ENCODE data around the gene ESF1. TPM values are rescaled to one million over a fixed set of nuclear protein-coding genes. Genes with fewer than 3 reads are reported as not detected.

ESF1 gene
- total and polyA plus RNA-seq, 4 donors, result 7.9 to 14.6 (median 10.4) TPM

DNA sequence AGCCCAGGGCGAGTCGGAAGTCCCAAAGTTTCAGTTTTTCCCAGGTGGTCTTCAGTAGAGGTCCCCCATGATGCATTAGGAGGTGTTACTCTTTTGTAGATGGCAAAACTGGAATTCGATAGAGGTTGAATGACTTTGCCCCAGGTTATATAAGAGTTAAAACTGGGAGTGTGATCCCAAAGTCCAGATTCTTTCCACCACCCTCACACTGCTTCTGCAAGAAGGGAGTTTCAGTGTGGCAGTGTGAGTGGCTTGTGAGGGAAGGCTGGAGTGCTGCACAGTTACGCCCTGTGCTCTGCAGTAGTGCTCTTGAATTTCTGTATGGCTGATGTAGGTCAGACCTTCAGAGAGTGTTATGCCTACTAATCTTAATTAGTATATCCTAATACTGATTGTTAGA is 30.0 kb upstream of the ESF1 start:
- 95 to 97% methylated on average over 4 of the region's 4 CpGs for WGBS, 2 donors
- TF ChIP-seq, protein P1, sequence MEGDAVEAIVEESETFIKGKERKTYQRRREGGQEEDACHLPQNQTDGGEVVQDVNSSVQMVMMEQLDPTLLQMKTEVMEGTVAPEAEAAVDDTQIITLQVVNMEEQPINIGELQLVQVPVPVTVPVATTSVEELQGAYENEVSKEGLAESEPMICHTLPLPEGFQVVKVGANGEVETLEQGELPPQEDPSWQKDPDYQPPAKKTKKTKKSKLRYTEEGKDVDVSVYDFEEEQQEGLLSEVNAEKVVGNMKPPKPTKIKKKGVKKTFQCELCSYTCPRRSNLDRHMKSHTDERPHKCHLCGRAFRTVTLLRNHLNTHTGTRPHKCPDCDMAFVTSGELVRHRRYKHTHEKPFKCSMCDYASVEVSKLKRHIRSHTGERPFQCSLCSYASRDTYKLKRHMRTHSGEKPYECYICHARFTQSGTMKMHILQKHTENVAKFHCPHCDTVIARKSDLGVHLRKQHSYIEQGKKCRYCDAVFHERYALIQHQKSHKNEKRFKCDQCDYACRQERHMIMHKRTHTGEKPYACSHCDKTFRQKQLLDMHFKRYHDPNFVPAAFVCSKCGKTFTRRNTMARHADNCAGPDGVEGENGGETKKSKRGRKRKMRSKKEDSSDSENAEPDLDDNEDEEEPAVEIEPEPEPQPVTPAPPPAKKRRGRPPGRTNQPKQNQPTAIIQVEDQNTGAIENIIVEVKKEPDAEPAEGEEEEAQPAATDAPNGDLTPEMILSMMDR (IDR thresholded peaks at IDR 0.05; ENCODE audit: control extremely low read depth, extremely low read depth), result no peak
- ATAC-seq (ENCODE audit: insufficient read depth, low FRiP score), result no peak
- no peak for DNase-seq
- no peaks in the 10 kb centered on the region for H3K4me1 ChIP-seq (ENCODE audit: control insufficient read depth in 5 of 5, insufficient read depth in 5 of 5, low read length in 5 of 5)
- H3K27ac ChIP-seq (ENCODE audit: low read depth in 1 of 2, low read length in 1 of 2), result no peak overlapping the region
- H3K36me3 ChIP-seq (ENCODE audit: control insufficient read depth in 4 of 4, insufficient read depth in 4 of 4, low read length in 4 of 4), result peaks cover 33 to 59% (median 35%) of the 10 kb centered on the region in 4 donors
- no peaks in the 10 kb centered on the region for H3K27me3 ChIP-seq (ENCODE audit: control insufficient read depth in 3 of 3, insufficient read depth in 3 of 3, low read length in 2 of 3)
- H3K9me3 ChIP-seq (ENCODE audit: control insufficient read depth in 4 of 4, insufficient read depth in 3 of 4, low read length in 3 of 4), result no peaks in the 10 kb centered on the region
- H3K9ac ChIP-seq (ENCODE audit: insufficient read depth in 1 of 2, low read length in 2 of 2), result no peak overlapping the region
- no peak overlapping the region for H3K4me3 ChIP-seq

DNA sequence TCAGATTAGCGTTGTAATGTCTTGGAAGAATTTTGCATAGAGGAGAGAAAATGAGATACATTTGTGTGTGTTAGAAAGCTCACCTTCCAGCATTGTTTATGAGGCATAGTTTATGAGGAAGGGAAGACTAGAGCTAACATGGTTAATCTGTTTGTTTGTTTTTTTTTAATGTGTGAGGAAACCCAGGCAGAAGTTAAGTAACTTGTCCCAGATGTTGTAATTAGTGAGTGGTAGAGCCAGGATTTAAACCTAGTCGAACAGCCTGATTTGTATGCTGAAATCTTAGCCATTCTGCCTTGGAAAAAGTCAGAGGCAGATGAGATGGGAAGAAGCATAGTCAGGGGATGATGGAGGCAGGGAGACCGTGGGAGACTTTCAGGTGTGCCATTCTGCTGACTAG is 29.2 kb upstream of the ESF1 start:
- no peak overlapping the region for H3K27ac ChIP-seq (ENCODE audit: low read depth in 1 of 2, low read length in 1 of 2)
- H3K4me1 ChIP-seq (ENCODE audit: control insufficient read depth in 5 of 5, insufficient read depth in 5 of 5, low read length in 5 of 5), result peaks cover 0 to 3% (median 0%) of the 10 kb centered on the region in 5 donors
- WGBS, 2 donors, result 55 to 62% methylated on average over 3 of the region's 3 CpGs
- ATAC-seq (ENCODE audit: insufficient read depth, low FRiP score) (no peak), DNase-seq (no peak)
- H3K9ac ChIP-seq (ENCODE audit: insufficient read depth in 1 of 2, low read length in 2 of 2), result no peak overlapping the region
- H3K9me3 ChIP-seq (ENCODE audit: control insufficient read depth in 4 of 4, insufficient read depth in 3 of 4, low read length in 3 of 4), result no peaks in the 10 kb centered on the region
- no peaks in the 10 kb centered on the region for H3K27me3 ChIP-seq (ENCODE audit: control insufficient read depth in 3 of 3, insufficient read depth in 3 of 3, low read length in 2 of 3)
- no peak overlapping the region for H3K4me3 ChIP-seq
- peaks cover 39 to 66% (median 40%) of the 10 kb centered on the region in 4 donors for H3K36me3 ChIP-seq (ENCODE audit: control insufficient read depth in 4 of 4, insufficient read depth in 4 of 4, low read length in 4 of 4)
- TF ChIP-seq, protein P1 (IDR thresholded peaks at IDR 0.05; ENCODE audit: control extremely low read depth, extremely low read depth), result no peak

DNA sequence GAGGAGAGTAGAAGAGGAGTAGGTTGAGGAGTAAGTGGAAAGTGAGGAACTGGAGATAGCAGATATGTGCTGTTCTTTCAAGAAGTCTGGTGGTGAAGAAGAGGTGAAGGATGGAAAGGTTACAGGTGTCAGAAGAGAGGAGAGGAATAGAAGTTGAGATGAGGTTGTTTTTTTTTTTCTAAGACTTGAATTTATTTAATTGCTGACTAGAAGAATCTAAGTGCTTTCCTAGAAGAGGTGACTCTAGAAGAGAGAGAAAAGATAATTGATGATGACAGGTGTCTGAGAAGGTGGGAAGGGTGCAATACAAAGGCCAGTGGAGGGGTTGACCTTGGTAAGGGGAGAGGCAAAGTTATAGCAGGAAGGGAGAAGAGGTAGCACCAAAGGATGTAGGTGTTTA is 25.7 kb upstream of the ESF1 start:
- TF ChIP-seq, protein P1 (IDR thresholded peaks at IDR 0.05; ENCODE audit: control extremely low read depth, extremely low read depth), result no peak
- H3K36me3 ChIP-seq (ENCODE audit: control insufficient read depth in 4 of 4, insufficient read depth in 4 of 4, low read length in 4 of 4), result peaks cover 28 to 52% (median 34%) of the 10 kb centered on the region in 4 donors
- ATAC-seq (ENCODE audit: insufficient read depth, low FRiP score) (no peak), DNase-seq (no peak)
- no peaks in the 10 kb centered on the region for H3K9me3 ChIP-seq (ENCODE audit: control insufficient read depth in 4 of 4, insufficient read depth in 3 of 4, low read length in 3 of 4)
- no peak overlapping the region for H3K9ac ChIP-seq (ENCODE audit: insufficient read depth in 1 of 2, low read length in 2 of 2)
- H3K4me1 ChIP-seq (ENCODE audit: control insufficient read depth in 5 of 5, insufficient read depth in 5 of 5, low read length in 5 of 5), result peaks cover 0 to 4% (median 0%) of the 10 kb centered on the region in 5 donors
- no peak overlapping the region for H3K4me3 ChIP-seq
- H3K27ac ChIP-seq (ENCODE audit: low read depth in 1 of 2, low read length in 1 of 2), result no peak overlapping the region
- no peaks in the 10 kb centered on the region for H3K27me3 ChIP-seq (ENCODE audit: control insufficient read depth in 3 of 3, insufficient read depth in 3 of 3, low read length in 2 of 3)

DNA sequence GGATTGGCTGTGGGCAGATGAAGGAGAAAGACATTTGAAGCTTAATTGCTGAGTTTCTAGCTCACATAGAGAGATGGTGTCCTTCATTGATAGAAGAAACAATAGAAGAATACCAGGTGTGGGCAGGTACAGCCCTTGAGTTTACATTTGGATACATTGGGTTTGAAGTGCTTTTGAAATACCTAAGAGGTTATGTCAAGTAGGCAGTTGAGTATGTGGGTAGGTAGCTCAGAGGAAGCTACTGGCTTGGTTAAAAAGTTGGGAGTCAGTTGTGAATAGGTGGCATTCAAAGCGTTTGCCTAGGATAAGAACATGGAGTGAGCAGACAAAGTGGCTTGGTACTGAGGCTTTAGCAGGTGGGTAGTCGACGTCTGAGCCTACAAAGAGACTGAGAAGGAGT is 25.1 kb upstream of the ESF1 start:
- no peak for ATAC-seq (ENCODE audit: insufficient read depth, low FRiP score)
- TF ChIP-seq, protein P1 (IDR thresholded peaks at IDR 0.05; ENCODE audit: control extremely low read depth, extremely low read depth), result no peak

More for the DNA sequence above, 25.1 kb upstream of the ESF1 start:
- Histone ChIP-seq H3K27me3 (ENCODE audit: control insufficient read depth in 3 of 3, insufficient read depth in 3 of 3, low read length in 2 of 3) (no peaks in the 10 kb centered on the region), H3K9ac (ENCODE audit: insufficient read depth in 1 of 2, low read length in 2 of 2) (no peak overlapping the region), H3K9me3 (ENCODE audit: control insufficient read depth in 4 of 4, insufficient read depth in 3 of 4, low read length in 3 of 4) (no peaks in the 10 kb centered on the region), H3K4me1 (ENCODE audit: control insufficient read depth in 5 of 5, insufficient read depth in 5 of 5, low read length in 5 of 5) (peaks cover 0 to 4% (median 0%) of the 10 kb centered on the region in 5 donors), H3K36me3 (ENCODE audit: control insufficient read depth in 4 of 4, insufficient read depth in 4 of 4, low read length in 4 of 4) (peaks cover 28 to 52% (median 34%) of the 10 kb centered on the region in 4 donors), H3K4me3 (no peak overlapping the region), H3K27ac (ENCODE audit: low read depth in 1 of 2, low read length in 1 of 2) (peak overlapping the region in 1 of 2 donors; percentile 57)
- WGBS, 2 donors, result 72 to 95% methylated on average over 3 of the region's 3 CpGs
- DNase-seq, result peak in 1 of 3 donors; percentile 44
